Thoracic aorta (tissue), 2 donors: ENCODE measurements around the gene ZNF628. TPM values are rescaled to one million over a fixed set of nuclear protein-coding genes. Genes with fewer than 3 reads are reported as not detected.
A peak's percentile ranks its signal among the peaks of the same experiment; 100 is the strongest.

Experiments
- ATAC-seq: fragments of 150-250 bp; one replicate; pipeline ENCODE4 v1.8.0; 2017; ENCODE audit warnings: low read depth; ENCODE audit not compliant: insufficient number of reproducible peaks, low FRiP score
- DNase-seq: peaks from one replicate; pipeline ENCODE4 v3.0.0-alpha.2; 2020; ENCODE audit warnings: low spot score
- H3K27ac ChIP-seq, 2 donors: fragments of 200-600 bp; sonication (generic); 1 replicate in 1 of 2; 2 replicates in 1 of 2; pipeline ENCODE4 v1.5.1; 2016; ENCODE audit warnings: mild to moderate bottlenecking in 2 of 2, moderate library complexity in 2 of 2
- H3K27me3 ChIP-seq: fragments of 200-600 bp; sonication (generic); replicated peaks from 2 replicates; pipeline ENCODE4 v1.6.0; 2016; ENCODE audit warnings: mild to moderate bottlenecking; ENCODE audit not compliant: insufficient read depth
- H3K36me3 ChIP-seq: fragments of 200-600 bp; sonication (generic); one replicate; pipeline ENCODE4 v1.5.1; 2016
- H3K4me1 ChIP-seq, 2 donors: fragments of 200-600 bp; sonication (generic); 1 replicate in 1 of 2; 2 replicates in 1 of 2; pipeline versions ENCODE4 v1.5.1 to v1.6.0; 2016; ENCODE audit warnings: low read depth in 2 of 2, mild to moderate bottlenecking in 1 of 2; ENCODE audit not compliant: control insufficient read depth in 1 of 2
- H3K4me3 ChIP-seq: fragments of 200-600 bp; sonication (generic); 2 replicates; pipeline ENCODE4 v1.5.1; 2016; ENCODE audit warnings: mild to moderate bottlenecking
- H3K9me3 ChIP-seq: fragments of 200-600 bp; sonication (generic); 2 replicates; pipeline ENCODE4 v1.5.1; 2016
- CTCF ChIP-seq: fragments of 200-600 bp; sonication (generic); IDR thresholded peaks from one replicate; pipeline ENCODE4 v1.5.1; 2019; ENCODE audit warnings: antibody characterized with exemption
- total RNA-seq, 2 donors: library from RNA; depleted of rRNA; stranded (reverse); fragments of >200 nt; gene quantifications; one replicate each; pipeline versions ENCODE4 v1.1.0 to v1.2.3, GENCODE V29; 2016

Gene ZNF628
- total RNA-seq, 2 donors from 2014 or later, result 3.5 to 7.2 TPM

- no peak for ATAC-seq
- H3K4me3 ChIP-seq, result peak overlapping the region; percentile 39
- no peak for DNase-seq
These were observed 25.1 kb upstream of the ZNF628 start for GRCh38 chr19:55451163-55451964.

GRCh38 chr19:55451965-55452748 is 24.3 kb upstream of the ZNF628 start:
- ATAC-seq (no peak), DNase-seq (no peak)
- TF ChIP-seq CTCF, result no peak
- H3K4me1 ChIP-seq, result peaks cover 10 to 19% of the 10 kb centered on the region in 2 donors
- no peaks in the 10 kb centered on the region for H3K36me3 ChIP-seq
- H3K4me3 ChIP-seq, result peak overlapping the region; percentile 39
- no peaks in the 10 kb centered on the region for H3K27me3 ChIP-seq
- no peak overlapping the region for H3K27ac ChIP-seq
- H3K9me3 ChIP-seq, result no peaks in the 10 kb centered on the region

More at GRCh38 chr19:55451163-55451964, 25.1 kb upstream of the ZNF628 start:
- Histone ChIP-seq H3K36me3 (no peaks in the 10 kb centered on the region), H3K9me3 (no peaks in the 10 kb centered on the region), H3K27me3 (no peaks in the 10 kb centered on the region), H3K4me1 (peaks cover 10 to 19% of the 10 kb centered on the region in 2 donors), H3K27ac (no peak overlapping the region)
- no peak for TF ChIP-seq CTCF

GRCh38 chr19:55452749-55453346 is 23.6 kb upstream of the ZNF628 start:
- Histone ChIP-seq H3K27me3 (no peaks in the 10 kb centered on the region), H3K27ac (no peak overlapping the region), H3K4me3 (no peak overlapping the region), H3K9me3 (no peaks in the 10 kb centered on the region), H3K36me3 (no peaks in the 10 kb centered on the region), H3K4me1 (peaks cover 10 to 19% of the 10 kb centered on the region in 2 donors)
- no peak for ATAC-seq
- DNase-seq, result no peak
- no peak for TF ChIP-seq CTCF

GRCh38 chr19:55453511-55454260 is 22.7 kb upstream of the ZNF628 start:
- Histone ChIP-seq H3K4me1 (peaks cover 10 to 19% of the 10 kb centered on the region in 2 donors), H3K4me3 (no peak overlapping the region), H3K36me3 (no peaks in the 10 kb centered on the region), H3K27me3 (no peaks in the 10 kb centered on the region), H3K9me3 (no peaks in the 10 kb centered on the region), H3K27ac (no peak overlapping the region)
- ATAC-seq (no peak), DNase-seq (no peak)
- no peak for TF ChIP-seq CTCF
